22Rv1 (cell line): ENCODE data around the gene EXOC2.

Experiments
- H3K27ac ChIP-seq: fragments of 450-650 bp; 2 replicates; pipeline ENCODE4 v1.5.1; 2017
- CTCF ChIP-seq: fragments of 450-650 bp; IDR thresholded peaks from 2 replicates; pipeline ENCODE4 v1.5.1; 2017; ENCODE audit warnings: mild to moderate bottlenecking
- ZFX ChIP-seq: fragments of 450-650 bp; IDR thresholded peaks from 2 replicates; pipeline ENCODE4 v1.6.1; 2017; ENCODE audit warnings: antibody characterized with exemption, borderline replicate concordance

Gene EXOC2

GRCh38 chr6:692858-693722 lies at the start of gene EXOC2:
TSS of gene EXOC2 (minus strand) at chr6:693139. CDS start at chr6:637818, 55,321 bp downstream.
- peak; percentile 16; the same call in 1 of the 2 replicates for TF ChIP-seq CTCF
- no peak for TF ChIP-seq ZFX
- peak within 1 kb of the TSS; percentile 66 for H3K27ac ChIP-seq

GRCh38 chr6:741410-742339 lies 48.7 kb upstream of the EXOC2 start:
- no peak overlapping the region for H3K27ac ChIP-seq
- TF ChIP-seq ZFX = no peak
- no peak for TF ChIP-seq CTCF

- no peak for TF ChIP-seq CTCF
- no peak for TF ChIP-seq ZFX
- H3K27ac ChIP-seq = no peak overlapping the region
Measured at GRCh38 chr6:736657-737446, 43.9 kb upstream of the EXOC2 start.

GRCh38 chr6:733431-734219 lies 40.7 kb upstream of the EXOC2 start:
- no peak overlapping the region for H3K27ac ChIP-seq
- no peak for TF ChIP-seq ZFX
- no peak for TF ChIP-seq CTCF

- no peak for TF ChIP-seq CTCF
- TF ChIP-seq ZFX = no peak
- H3K27ac ChIP-seq = no peak overlapping the region
Measured at GRCh38 chr6:731924-732323, 39.0 kb upstream of the EXOC2 start.

GRCh38 chr6:729606-730320 lies 36.8 kb upstream of the EXOC2 start:
- TF ChIP-seq ZFX = no peak
- TF ChIP-seq CTCF = no peak
- no peak overlapping the region for H3K27ac ChIP-seq
